Thymus (tissue), 11 donors: Measurements from ENCODE around the gene CPS1. TPM values are rescaled to one million over a fixed set of nuclear protein-coding genes. Genes with fewer than 3 reads are reported as not detected.

Experiments
- DNase-seq, 9 donors: peaks; one replicate each; pipeline ENCODE4 v3.0.0-alpha.2; 2013; ENCODE audit warnings: low spot score in 9 of 9, low read depth in 6 of 9, missing footprints in 1 of 9
- H3K27ac ChIP-seq, 2 donors: one replicate each; pipeline ENCODE4 v1.5.1; 2013; ENCODE audit warnings: control low read depth in 1 of 2, low read depth in 1 of 2, low read length in 1 of 2, mild to moderate bottlenecking in 1 of 2, moderate library complexity in 1 of 2
- H3K27me3 ChIP-seq, 2 donors: one replicate each; pipeline ENCODE4 v1.5.1; 2013; ENCODE audit warnings: low read length in 1 of 2; ENCODE audit not compliant: control insufficient read depth in 2 of 2, insufficient read depth in 1 of 2
- H3K36me3 ChIP-seq, 2 donors: one replicate each; pipeline ENCODE4 v1.5.1; 2013; ENCODE audit warnings: low read length in 1 of 2, mild to moderate bottlenecking in 1 of 2, moderate library complexity in 1 of 2; ENCODE audit not compliant: control insufficient read depth in 2 of 2, insufficient read depth in 2 of 2
- H3K4me1 ChIP-seq, 2 donors: one replicate each; pipeline ENCODE4 v1.5.1; 2013; ENCODE audit warnings: low read length in 2 of 2; ENCODE audit not compliant: control insufficient read depth in 2 of 2, insufficient read depth in 2 of 2
- H3K4me3 ChIP-seq, 2 donors: one replicate each; pipeline ENCODE4 v1.5.1; 2013; ENCODE audit warnings: low read length in 2 of 2, control low read depth in 1 of 2, mild to moderate bottlenecking in 1 of 2
- H3K9me3 ChIP-seq, 2 donors: one replicate each; pipeline ENCODE4 v1.5.1; 2013; ENCODE audit warnings: low read length in 1 of 2, mild to moderate bottlenecking in 1 of 2; ENCODE audit not compliant: control insufficient read depth in 2 of 2, insufficient read depth in 1 of 2
- WGBS: extraction: QIAGEN DNeasy Blood & Tissue Kit; methylation state at CpG from one replicate; pipeline ENCODE4 v1.1.7; 2013; 5-methylcytosine and 5-hydroxymethylcytosine counted together
- polyA plus RNA-seq: library from polyadenylated mRNA; stranded (reverse); fragments of 200-250 nt; gene quantifications from one replicate; pipeline ENCODE4 v1.2.3, GENCODE V29; 2013
- total RNA-seq: library from RNA; stranded (reverse); fragments of 120-200 nt; gene quantifications from one replicate; pipeline ENCODE4 v1.2.4, GENCODE V29; 2013
- donor health status: healthy.

CPS1 gene
- total and polyA plus RNA-seq, 2 donors, result 1.1 to 1.4 TPM

DNA sequence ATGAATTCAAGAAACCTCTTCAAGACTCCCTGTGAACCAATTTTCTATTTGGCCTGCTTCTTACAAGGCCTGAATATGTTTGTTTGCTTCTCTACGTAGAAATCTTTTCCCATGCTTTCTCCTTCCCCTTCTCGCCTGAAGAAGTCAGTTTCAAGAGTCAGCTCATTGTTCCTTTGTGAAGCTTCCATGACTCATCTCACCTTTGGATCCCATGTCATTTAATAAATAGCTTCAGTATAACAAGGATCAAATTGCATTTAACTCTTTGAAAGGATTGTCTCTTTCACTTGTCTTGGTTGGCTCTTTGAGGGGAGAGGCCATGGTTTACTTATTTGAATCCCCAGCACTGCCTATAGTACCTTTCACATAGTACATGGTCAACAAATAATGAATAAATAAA lies 28.4 kb downstream of the CPS1 start:
- 90% methylated on average over 2 of the region's 2 CpGs for WGBS
- Histone ChIP-seq H3K36me3 (no peaks in the 10 kb centered on the region), H3K4me3 (no peak overlapping the region), H3K27ac (no peak overlapping the region), H3K9me3 (no peaks in the 10 kb centered on the region), H3K4me1 (no peaks in the 10 kb centered on the region), H3K27me3 (no peaks in the 10 kb centered on the region)
- no peak for DNase-seq

DNA sequence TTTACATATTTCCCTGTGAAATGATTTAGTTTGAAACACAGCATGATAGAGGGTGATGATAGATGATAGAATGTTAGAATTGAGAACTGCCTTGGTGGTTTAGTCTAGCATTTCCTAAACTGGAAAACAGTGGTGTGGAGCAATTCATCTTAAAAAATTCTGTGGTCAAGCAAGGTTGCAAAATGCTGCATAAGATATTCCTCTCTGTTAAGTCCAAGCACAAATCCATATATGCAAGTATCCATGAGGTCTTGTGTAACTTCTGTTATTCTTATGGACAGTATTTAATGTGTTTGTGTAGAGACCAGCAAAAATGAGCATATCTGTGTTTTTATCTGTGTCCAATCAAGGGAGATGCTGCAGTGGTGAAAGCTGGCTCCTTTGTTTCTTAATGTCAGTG lies 30.0 kb downstream of the CPS1 start:
- Histone ChIP-seq H3K4me3 (no peak overlapping the region), H3K36me3 (no peaks in the 10 kb centered on the region), H3K9me3 (no peaks in the 10 kb centered on the region), H3K27me3 (no peaks in the 10 kb centered on the region), H3K27ac (no peak overlapping the region), H3K4me1 (no peaks in the 10 kb centered on the region)
- DNase-seq, result no peak

DNA sequence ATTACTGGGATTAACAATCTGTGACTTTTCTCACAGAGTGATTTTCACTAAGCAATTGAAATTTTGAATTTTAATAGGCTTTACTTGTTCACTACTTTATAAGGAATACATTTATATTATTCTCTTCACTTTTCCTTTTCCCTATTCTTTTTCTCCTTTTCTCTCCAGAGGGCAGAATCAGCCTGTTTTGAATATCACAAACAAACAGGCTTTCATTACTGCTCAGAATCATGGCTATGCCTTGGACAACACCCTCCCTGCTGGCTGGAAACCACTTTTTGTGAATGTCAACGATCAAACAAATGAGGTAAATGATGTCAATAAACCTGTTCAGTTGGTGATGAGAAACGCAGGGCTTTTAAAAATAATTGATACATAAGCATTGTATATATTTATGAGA lies 35.3 kb downstream of the CPS1 start:
- Histone ChIP-seq H3K27ac (no peak overlapping the region), H3K36me3 (no peaks in the 10 kb centered on the region), H3K4me3 (no peak overlapping the region), H3K27me3 (no peaks in the 10 kb centered on the region), H3K9me3 (no peaks in the 10 kb centered on the region), H3K4me1 (no peaks in the 10 kb centered on the region)
- WGBS, result 90% methylated on average over 2 of the region's 2 CpGs
- no peak for DNase-seq

DNA sequence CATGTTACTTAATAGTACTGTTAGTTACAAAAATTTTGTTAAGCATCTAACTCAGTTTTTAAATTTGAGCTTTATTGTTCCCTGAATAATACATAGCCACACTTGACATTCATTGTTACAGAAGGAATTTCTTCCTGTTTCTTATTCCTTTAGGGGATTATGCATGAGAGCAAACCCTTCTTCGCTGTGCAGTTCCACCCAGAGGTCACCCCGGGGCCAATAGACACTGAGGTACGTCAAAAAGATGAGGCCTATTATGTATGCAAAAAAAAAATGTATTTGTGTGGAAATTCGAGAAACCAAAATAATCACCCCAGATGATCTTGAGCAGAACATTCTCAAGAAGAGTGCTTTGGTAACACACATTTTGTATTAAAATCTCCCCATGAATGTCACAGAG lies 36.3 kb downstream of the CPS1 start:
- DNase-seq, result no peak
- Histone ChIP-seq H3K27me3 (no peaks in the 10 kb centered on the region), H3K4me3 (no peak overlapping the region), H3K4me1 (no peaks in the 10 kb centered on the region), H3K36me3 (no peaks in the 10 kb centered on the region), H3K9me3 (no peaks in the 10 kb centered on the region), H3K27ac (no peak overlapping the region)
- 89% methylated on average over 4 of the region's 4 CpGs for WGBS

DNA sequence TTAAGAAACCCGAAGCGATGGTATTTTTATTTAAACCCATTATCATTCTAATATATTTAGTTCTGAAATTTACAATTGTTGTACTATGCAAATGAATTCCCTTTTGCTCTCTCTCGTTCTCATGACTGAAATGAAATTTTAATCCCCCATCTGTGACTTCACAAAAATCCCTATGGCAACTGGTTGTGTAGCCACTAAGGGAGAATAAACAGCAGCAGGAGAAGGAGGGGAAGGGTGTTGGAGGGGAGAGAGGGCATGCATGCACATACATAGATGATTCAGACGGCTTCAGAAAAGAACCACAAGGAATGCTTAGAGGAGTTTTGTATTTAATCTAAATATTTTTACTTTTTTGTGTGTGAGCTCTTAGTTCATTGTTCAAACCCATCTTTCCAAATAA lies 36.8 kb downstream of the CPS1 start:
- 88% methylated on average over 4 of the region's 4 CpGs for WGBS
- DNase-seq, result no peak
- no peaks in the 10 kb centered on the region for H3K9me3 ChIP-seq

DNA sequence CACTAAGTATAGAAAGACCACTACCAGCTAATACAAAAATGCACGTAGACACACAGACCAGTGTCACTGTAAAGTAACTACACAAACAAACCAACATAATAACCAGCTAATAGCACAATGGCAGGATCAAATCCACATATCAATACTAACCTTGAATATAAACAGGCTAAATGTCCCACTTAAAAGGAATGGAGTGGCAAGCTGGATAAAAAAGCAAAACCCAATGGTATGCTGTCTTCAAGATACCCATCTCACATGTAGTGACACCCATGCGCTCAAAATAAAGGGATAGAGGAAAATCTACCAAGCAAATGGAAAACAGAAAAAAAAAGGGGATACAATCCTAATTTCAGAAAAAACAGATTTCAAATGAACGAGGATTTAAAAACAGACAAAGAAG lies 41.8 kb downstream of the CPS1 start:
- H3K36me3 ChIP-seq, result no peaks in the 10 kb centered on the region
- no peak for DNase-seq
- no peaks in the 10 kb centered on the region for H3K4me1 ChIP-seq
- H3K27ac ChIP-seq, result no peak overlapping the region
- no peaks in the 10 kb centered on the region for H3K9me3 ChIP-seq
- H3K27me3 ChIP-seq, result no peaks in the 10 kb centered on the region
- WGBS, result 93% methylated on average over 3 of the region's 3 CpGs
- H3K4me3 ChIP-seq, result no peak overlapping the region

More for the DNA sequence above, 36.8 kb downstream of the CPS1 start:
- no peak overlapping the region for H3K4me3 ChIP-seq
- H3K36me3 ChIP-seq, result no peaks in the 10 kb centered on the region
- no peaks in the 10 kb centered on the region for H3K27me3 ChIP-seq
- H3K27ac ChIP-seq, result no peak overlapping the region
- no peaks in the 10 kb centered on the region for H3K4me1 ChIP-seq

DNA sequence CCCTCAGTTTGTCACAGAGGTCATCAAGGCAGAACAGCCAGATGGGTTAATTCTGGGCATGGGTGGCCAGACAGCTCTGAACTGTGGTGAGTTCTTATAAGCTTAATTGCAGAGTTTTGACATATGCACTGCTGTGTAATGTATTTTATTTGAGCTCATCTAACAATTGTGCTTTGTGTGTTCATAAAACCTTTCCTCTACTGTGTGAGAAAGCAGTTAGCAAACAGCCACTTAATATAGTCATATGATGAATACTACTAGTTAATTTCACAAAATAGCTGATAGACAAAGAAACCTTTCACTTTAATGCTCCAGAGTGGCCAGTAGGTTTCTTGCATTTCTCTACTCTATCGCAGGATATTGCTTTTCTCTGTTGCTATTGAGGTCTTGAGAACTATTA lies 43.1 kb downstream of the CPS1 start:
- DNase-seq, result no peak
- 90% methylated on average over 1 of the region's 1 CpG for WGBS
- no peaks in the 10 kb centered on the region for H3K27me3 ChIP-seq
- no peak overlapping the region for H3K4me3 ChIP-seq
- no peaks in the 10 kb centered on the region for H3K4me1 ChIP-seq
- no peak overlapping the region for H3K27ac ChIP-seq
- H3K9me3 ChIP-seq, result no peaks in the 10 kb centered on the region
- H3K36me3 ChIP-seq, result no peaks in the 10 kb centered on the region

DNA sequence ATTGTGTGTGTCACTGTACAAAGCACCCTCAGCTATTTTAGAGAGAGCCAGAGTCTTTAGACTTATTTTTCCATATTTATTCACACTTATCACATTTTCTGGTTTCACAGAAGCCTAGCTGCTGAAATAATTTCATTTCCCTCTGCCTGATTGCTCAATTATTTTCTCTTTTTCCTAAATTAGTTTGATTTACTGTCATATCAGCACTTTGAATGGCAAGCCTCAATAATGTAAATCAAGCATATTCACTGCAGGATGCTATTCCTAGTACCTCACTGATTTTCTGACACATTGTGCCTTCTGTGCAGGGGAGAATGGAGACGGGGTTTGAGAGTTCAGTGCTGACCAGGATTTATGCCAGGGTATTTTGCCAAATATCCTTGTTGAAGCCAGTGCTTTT lies 48.3 kb downstream of the CPS1 start:
- no peaks in the 10 kb centered on the region for H3K27me3 ChIP-seq
- H3K9me3 ChIP-seq, result no peaks in the 10 kb centered on the region
- WGBS, result 91% methylated on average over 1 of the region's 1 CpG
- H3K36me3 ChIP-seq, result no peaks in the 10 kb centered on the region
- H3K27ac ChIP-seq, result no peak overlapping the region
- H3K4me3 ChIP-seq, result no peak overlapping the region
- no peaks in the 10 kb centered on the region for H3K4me1 ChIP-seq
- DNase-seq, result no peak

DNA sequence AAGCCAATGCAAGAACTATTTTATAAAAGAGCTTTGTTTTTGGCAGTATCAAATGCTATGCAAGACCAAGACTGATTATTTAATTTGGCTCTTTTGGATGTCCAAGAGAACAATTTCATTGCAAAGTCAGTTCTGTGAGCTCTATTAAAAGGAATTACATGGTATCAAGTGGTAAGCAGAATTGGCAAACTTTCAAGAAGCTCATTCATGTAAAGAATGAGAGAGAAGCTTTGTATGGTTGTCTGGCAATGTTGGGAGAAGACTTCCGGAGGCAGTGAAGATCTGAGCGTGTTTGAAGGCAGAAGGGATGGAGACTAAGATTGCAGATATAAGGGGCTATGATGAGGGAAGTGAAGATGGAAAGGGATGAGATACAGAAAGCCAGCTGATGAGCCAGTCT lies 49.6 kb downstream of the CPS1 start:
- WGBS, result 95% methylated on average over 2 of the region's 2 CpGs
- Histone ChIP-seq H3K27ac (no peak overlapping the region), H3K4me3 (no peak overlapping the region)

DNA sequence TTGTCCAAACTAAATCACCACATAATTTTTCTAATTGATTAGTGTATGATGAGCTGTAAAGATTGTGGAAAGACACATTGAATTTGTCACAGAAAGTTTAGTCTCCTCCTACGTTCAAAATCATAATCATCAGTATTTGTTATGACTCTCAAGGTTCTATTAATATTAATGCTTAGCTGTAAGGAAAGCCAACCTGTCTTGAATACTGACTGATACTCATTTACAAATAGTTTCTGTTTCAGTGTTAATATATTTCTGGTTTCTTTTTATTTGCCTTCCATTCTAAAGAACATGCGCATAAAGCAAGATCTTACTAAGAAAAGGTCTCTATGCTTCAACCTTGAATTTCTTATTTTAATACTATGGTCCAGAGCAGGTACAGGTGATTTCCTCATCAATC lies 55.1 kb downstream of the CPS1 start:
- H3K27me3 ChIP-seq, result no peaks in the 10 kb centered on the region
- no peaks in the 10 kb centered on the region for H3K9me3 ChIP-seq
- 93% methylated on average over 2 of the region's 2 CpGs for WGBS
- no peak overlapping the region for H3K4me3 ChIP-seq
- DNase-seq, result no peak
- H3K36me3 ChIP-seq, result no peaks in the 10 kb centered on the region
- no peaks in the 10 kb centered on the region for H3K4me1 ChIP-seq
- no peak overlapping the region for H3K27ac ChIP-seq

More for the DNA sequence above, 49.6 kb downstream of the CPS1 start:
- Histone ChIP-seq H3K4me1 (no peaks in the 10 kb centered on the region), H3K9me3 (no peaks in the 10 kb centered on the region), H3K27me3 (no peaks in the 10 kb centered on the region), H3K36me3 (no peaks in the 10 kb centered on the region)
- DNase-seq, result no peak
